DOHH2 (cell line): Measurements from ENCODE around the gene IL2RA.

Experiments used
- CTCF ChIP-seq: fragments of 200-600 bp; sonication (generic); IDR thresholded peaks from one replicate; pipeline ENCODE4 v1.5.1; 2014; ENCODE audit warnings: antibody characterized with exemption, mild to moderate bottlenecking, low read depth, low read length; ENCODE audit not compliant: poor library complexity, severe bottlenecking
- EZH2phosphoT487 ChIP-seq: fragments of 200-600 bp; sonication (generic); IDR thresholded peaks from 2 replicates; pipeline ENCODE4 v1.6.1; 2017; ENCODE audit warnings: borderline replicate concordance, mild to moderate bottlenecking, antibody characterized with exemption, low read length, moderate library complexity, mixed read lengths

- TF ChIP-seq CTCF (no peak), EZH2phosphoT487 (no peak)
Measured at GRCh38 chr10:5973069-5973468, 89.1 kb downstream of the IL2RA start.
